Esophagus mucosa (tissue), 1 donor: ENCODE data around the gene RIN3. TPM values are rescaled to one million over a fixed set of nuclear protein-coding genes. Genes with fewer than 3 reads are reported as not detected.

Experiments
- ATAC-seq: fragments of 200-7000 bp; cut with Tn5 transposase; one replicate; pipeline ENCODE4 v1.9.1; 2020
- total RNA-seq: library from RNA; stranded (reverse); gene quantifications from one replicate; pipeline ENCODE4 v1.2.4, GENCODE V29; 2023
- donor health status: DM: yes; HTN: yes; CAD: no.

RIN3 gene
- total RNA-seq, 1 donor from 2014 or later: 5.4 TPM

GRCh38 chr14:92507174-92507768, 6.3 kb upstream of the RIN3 start:
- ATAC-seq: peak; percentile 67

- no peak for ATAC-seq
These were observed 2.6 kb upstream of the RIN3 start for GRCh38 chr14:92510972-92511371.

- peak; percentile 44 for ATAC-seq
These were observed 1.9 kb upstream of the RIN3 start for GRCh38 chr14:92511453-92512238.

DNA sequence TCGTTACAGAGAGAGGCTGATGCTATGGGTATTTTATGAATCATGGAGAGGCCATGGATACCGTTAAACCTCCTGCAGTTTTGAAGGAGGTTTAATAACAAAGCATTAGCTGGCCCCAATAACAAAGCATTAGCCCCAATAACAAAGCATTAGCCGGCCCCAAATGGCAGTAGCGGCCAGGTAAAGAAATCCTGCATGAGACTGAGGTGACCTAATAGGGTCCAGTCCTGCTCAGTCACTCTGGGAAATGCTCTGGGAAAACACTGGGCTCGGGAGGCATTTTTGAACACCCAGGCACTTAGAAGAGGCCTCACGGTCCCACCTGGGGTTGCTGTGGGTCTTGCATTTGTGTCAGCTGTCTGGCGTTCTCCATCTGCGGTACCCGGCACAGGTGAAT, 776 bp upstream of the RIN3 start:
- ATAC-seq: no peak

DNA sequence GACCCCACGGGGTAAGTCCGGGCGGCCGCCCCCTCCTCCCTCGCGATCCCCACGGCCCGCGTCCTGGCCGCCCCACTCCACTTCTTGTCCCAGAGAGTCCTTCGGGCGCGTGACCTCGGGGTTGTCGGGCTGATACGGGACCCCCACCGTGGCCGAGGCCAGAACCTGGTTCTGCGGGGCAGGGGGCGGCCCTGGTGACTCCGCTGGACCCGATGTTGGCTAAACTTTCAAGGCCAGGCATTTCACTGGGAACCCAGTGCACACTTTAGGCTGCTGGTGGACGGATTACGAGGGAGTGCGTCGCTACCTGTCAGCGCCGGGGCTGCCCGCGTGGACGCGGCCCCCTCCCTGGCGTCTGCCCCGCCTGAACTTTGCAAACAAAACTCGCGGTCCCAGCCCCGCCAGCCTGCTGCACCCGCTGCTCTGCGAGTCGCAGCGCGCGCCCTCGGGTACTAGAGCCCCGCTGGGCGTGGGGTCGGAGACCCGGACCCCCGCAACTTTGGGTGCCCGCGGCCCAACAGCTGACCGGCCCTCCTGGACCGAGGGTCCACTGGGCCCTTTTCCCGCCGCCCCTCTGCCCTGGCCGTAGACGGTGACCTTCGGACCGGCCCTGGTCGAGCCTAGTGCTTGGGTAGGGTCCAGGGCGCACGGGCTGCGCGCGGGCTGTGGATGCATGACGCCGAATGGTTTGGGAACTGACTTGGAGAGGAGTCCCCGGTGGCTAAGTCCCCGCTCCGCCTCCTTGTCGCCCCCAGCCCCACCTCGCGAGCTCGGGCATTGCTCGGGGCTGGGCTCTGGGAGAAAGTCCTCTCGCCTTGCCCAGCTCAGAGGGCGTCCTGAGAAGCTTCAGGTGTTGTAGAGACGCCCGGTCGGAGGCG, 624 bp downstream of the RIN3 start:
- peak; percentile 30 for ATAC-seq

DNA sequence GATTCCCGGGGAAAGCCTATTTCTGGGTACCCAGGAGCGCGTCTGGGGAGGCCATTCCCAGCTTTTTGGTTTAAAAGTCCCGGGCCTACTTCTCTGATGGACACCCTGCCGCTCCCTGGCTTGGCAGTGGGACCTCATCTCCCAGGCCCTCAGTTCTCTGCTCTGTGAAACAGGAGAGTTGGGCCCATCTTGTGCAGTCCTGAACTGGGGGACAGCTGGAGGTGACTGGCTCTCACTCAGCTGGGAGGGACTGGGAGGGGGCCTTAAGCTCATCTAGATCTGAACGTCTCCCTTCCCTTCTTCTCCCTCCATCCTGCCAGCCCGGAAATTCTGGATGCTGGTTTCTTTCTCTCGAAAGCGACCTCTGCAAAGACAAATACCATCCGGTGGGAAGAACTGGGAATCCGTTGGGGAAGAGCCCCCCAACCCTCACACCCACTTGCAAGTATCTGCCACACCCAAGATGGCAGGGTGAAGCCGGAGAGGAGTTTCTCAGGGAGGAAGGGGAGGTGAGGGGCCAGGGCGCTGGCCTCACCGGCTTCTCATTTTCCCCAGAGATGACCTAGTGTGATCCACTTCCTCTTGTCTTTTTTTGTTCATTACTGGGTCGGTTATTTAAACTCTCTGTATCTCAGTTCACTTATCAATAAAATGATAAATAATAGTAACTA, 1.4 kb downstream of the RIN3 start:
- ATAC-seq: no peak

GRCh38 chr14:92515546-92516343, 2.2 kb downstream of the RIN3 start:
- ATAC-seq: no peak

- no peak for ATAC-seq
These were observed 2.9 kb downstream of the RIN3 start for GRCh38 chr14:92516344-92516965.

DNA sequence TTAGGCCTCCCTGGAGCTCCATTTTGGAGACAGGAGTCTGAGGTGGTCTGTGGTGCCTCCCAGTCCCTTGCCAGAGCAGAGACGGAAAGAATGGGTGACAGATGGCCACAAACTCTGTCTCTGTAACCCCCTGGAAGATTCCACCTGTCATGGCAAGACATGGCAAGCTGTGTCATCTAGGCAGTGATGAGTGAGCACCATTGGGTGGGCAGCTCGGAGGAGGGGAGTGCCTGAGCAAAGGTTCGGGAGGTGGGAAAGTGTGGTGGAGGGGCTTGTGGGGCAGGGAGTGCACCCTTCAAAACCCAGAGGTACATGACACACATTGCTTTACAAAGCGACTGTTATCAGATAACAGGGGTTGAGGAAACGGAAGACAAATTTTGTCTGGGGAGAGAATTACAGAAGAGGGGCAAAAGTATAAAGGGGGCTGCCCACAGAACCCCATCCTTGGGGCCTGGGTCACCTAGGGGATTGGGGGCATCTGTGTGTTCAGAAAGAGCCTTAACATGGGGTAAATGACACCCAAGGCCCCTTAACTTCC, 3.5 kb downstream of the RIN3 start:
- ATAC-seq: no peak

- ATAC-seq: no peak
These were observed 4.2 kb downstream of the RIN3 start for GRCh38 chr14:92517761-92518160.

DNA sequence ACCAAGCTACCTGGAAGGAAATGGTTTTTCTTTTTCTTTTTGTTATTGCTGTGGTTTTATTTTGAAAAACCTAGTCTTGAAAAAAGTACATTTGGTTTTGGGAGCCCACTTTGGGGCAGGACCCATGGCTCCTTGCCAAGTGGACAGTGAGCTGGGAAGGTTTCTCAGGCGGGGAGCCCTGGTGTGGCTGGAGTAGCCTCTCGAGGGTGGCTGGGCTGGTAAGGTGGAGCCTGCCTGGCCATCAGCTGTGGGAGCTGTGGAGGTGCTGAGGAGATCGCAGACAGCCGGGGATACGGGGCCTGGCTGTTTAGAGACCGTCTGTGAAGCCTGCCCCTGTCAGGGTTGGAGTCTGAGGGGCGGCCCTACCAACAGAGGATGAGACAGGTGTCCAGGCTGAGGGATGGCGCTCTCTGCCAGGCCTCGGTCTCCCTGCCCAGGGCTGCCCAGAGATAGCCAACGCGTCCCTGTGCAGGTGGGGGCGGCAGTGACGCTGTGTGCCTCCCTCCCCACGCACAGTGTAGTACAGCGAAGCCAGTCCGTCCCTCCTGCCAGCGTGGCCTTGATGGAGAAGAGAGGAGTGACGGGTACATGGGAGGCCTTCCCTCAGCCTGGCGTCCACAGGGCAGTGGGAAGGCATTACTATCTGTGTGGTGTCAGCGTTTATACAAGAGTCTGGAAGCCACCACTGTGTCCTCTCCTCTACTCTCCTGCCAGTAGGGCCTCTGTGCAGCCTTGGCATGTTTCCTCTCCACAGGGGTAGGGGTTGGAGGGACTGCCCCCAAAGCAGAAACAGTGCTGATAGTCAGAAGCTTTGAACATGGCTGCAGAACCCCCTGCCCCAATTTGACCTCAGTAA, 5.9 kb downstream of the RIN3 start:
- ATAC-seq: peak; percentile 11

GRCh38 chr14:92520102-92521057, 6.8 kb downstream of the RIN3 start:
- peak; percentile 5 for ATAC-seq

GRCh38 chr14:92521058-92521415, 7.5 kb downstream of the RIN3 start:
- no peak for ATAC-seq

GRCh38 chr14:92523752-92524151, 10.2 kb downstream of the RIN3 start:
- no peak for ATAC-seq

DNA sequence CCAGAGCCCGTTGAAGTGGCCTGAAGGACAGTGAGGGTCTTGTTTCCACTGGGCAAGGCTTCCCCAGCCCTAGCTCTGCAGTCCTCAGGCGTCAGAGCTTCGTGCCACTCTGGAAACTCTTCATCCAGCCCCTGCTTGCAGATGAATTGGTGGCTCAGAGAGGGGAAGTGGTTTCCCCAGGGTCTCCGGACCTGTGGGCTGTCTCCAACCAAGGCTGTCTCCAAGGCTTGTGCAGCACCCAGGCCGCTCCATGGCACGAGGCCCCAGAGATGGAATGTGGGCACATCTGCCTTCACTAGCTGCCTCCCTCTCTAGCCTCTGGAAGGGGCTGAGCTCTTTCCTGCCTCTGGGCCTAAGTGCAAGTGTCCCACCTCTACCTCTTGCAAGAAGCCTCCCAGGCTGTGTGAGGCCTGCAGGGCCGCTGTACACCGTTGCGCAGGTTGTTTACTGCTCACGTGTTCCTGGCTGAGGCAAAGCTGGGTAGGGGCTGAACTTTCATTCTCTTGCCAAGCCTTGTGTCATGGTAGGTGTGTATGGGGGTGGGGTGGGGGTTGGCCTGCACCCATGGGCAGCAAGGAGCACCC, 11.1 kb downstream of the RIN3 start:
- no peak for ATAC-seq

DNA sequence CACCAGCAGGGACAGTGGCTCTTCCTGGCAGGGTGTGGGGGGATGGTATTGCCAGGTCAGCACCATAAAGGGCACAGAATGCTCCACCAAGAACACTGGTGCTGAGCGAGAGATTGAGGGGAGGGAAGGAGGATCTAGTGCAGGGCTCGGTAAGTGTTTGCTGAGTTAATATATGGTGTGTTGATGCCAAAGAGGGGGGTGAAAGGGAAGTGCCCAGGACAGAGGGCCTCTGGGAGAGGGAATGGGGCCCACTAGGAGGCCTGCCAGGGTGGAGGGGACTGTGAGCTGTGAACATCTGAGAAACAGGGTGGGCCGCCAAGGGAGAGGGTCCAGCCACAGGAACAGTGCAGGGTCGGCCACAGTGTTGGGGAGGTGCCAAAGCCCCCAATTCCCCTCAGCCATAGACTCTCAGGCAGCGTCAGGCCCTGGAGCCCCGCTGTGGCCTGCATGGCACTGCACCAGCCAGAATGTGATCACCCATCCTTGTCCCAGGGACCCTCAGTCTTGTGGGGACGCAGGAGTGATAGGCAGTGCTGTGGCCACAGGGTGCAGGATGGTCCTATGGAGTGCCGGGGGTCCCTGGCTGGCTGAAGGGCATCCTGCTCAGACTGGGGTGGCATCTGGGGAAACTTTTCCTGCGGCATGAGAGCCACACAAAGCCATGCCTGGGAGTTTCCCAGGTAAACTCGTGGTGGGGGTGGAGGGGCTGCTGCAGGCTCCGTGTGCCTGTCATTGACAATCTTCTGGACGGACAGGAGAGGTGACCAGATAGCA, 11.9 kb downstream of the RIN3 start:
- ATAC-seq: no peak

- ATAC-seq: no peak
These were observed 14.1 kb downstream of the RIN3 start for GRCh38 chr14:92527721-92528120.
